ENCODE results near the gene LYRM4. TPM values are rescaled to one million over a fixed set of nuclear protein-coding genes. Genes with fewer than 3 reads are reported as not detected.

The LYRM4 gene
- total RNA-seq, 1 donor from 2014 or later = 34.4 TPM

- DNase-seq (ENCODE audit: low spot score, unreplicated experiment) = no peak
- Mint-ChIP-seq H3K4me1 (ENCODE audit: low read depth) (peaks cover 3% of the 10 kb centered on the region), H3K27me3 (no peaks in the 10 kb centered on the region), H3K9me3 (ENCODE audit: low read depth) (no peaks in the 10 kb centered on the region), H3K36me3 (ENCODE audit: insufficient read depth) (no peaks in the 10 kb centered on the region), H3K27ac (no peak overlapping the region), H3K4me3 (ENCODE audit: low read depth) (no peak overlapping the region)
- no peak for TF ChIP-seq CTCF (IDR thresholded peaks at IDR 0.05; ENCODE audit: unreplicated experiment)
These were observed 93.2 kb downstream of the LYRM4 start for GRCh38 chr6:5167501-5167900.

- no peak for TF ChIP-seq CTCF (IDR thresholded peaks at IDR 0.05; ENCODE audit: unreplicated experiment)
- Mint-ChIP-seq H3K4me3 (ENCODE audit: low read depth) (no peak overlapping the region), H3K9me3 (ENCODE audit: low read depth) (no peaks in the 10 kb centered on the region), H3K27me3 (no peaks in the 10 kb centered on the region), H3K27ac (no peak overlapping the region), H3K36me3 (ENCODE audit: insufficient read depth) (no peaks in the 10 kb centered on the region), H3K4me1 (ENCODE audit: low read depth) (peaks cover 3% of the 10 kb centered on the region)
- DNase-seq (ENCODE audit: low spot score, unreplicated experiment) = no peak
These were observed 96.7 kb downstream of the LYRM4 start for GRCh38 chr6:5164092-5164491.

GRCh38 chr6:5163247-5163646, 97.5 kb downstream of the LYRM4 start:
- Mint-ChIP-seq H3K27me3 (no peaks in the 10 kb centered on the region), H3K9me3 (ENCODE audit: low read depth) (no peaks in the 10 kb centered on the region), H3K27ac (no peak overlapping the region), H3K4me1 (ENCODE audit: low read depth) (peaks cover 3% of the 10 kb centered on the region), H3K36me3 (ENCODE audit: insufficient read depth) (no peaks in the 10 kb centered on the region), H3K4me3 (ENCODE audit: low read depth) (no peak overlapping the region)
- no peak for DNase-seq (ENCODE audit: low spot score, unreplicated experiment)
- TF ChIP-seq CTCF (IDR thresholded peaks at IDR 0.05; ENCODE audit: unreplicated experiment) = no peak

- no peak for DNase-seq (ENCODE audit: low spot score, unreplicated experiment)
- Mint-ChIP-seq H3K27ac (no peak overlapping the region), H3K27me3 (no peaks in the 10 kb centered on the region), H3K9me3 (ENCODE audit: low read depth) (no peaks in the 10 kb centered on the region), H3K36me3 (ENCODE audit: insufficient read depth) (no peaks in the 10 kb centered on the region), H3K4me3 (ENCODE audit: low read depth) (no peak overlapping the region), H3K4me1 (ENCODE audit: low read depth) (peaks cover 3% of the 10 kb centered on the region)
- TF ChIP-seq CTCF (IDR thresholded peaks at IDR 0.05; ENCODE audit: unreplicated experiment) = no peak
These were observed 98.4 kb downstream of the LYRM4 start for GRCh38 chr6:5162355-5162754.

GRCh38 chr6:5160206-5160605, 100.5 kb downstream of the LYRM4 start:
- H3K4me1 Mint-ChIP-seq (ENCODE audit: low read depth) = no peaks in the 10 kb centered on the region
- no peak overlapping the region for H3K27ac Mint-ChIP-seq
- TF ChIP-seq CTCF (IDR thresholded peaks at IDR 0.05; ENCODE audit: unreplicated experiment) = no peak
- no peak overlapping the region for H3K4me3 Mint-ChIP-seq (ENCODE audit: low read depth)
- H3K36me3 Mint-ChIP-seq (ENCODE audit: insufficient read depth) = no peaks in the 10 kb centered on the region
- no peaks in the 10 kb centered on the region for H3K27me3 Mint-ChIP-seq
- DNase-seq (ENCODE audit: low spot score, unreplicated experiment) = no peak
- H3K9me3 Mint-ChIP-seq (ENCODE audit: low read depth) = no peaks in the 10 kb centered on the region
